Right lobe of liver (tissue), 6 donors: ENCODE results near the gene C3orf85. TPM values are rescaled to one million over a fixed set of nuclear protein-coding genes. Genes with fewer than 3 reads are reported as not detected.

Experiments
- ATAC-seq, 4 donors: fragments of 200-7000 bp; cut with Tn5 transposase; one replicate each; pipeline ENCODE4 v1.9.1; 2020; ENCODE audit warnings: mild to moderate bottlenecking in 4 of 4, moderate library complexity in 4 of 4
- DNase-seq, 3 donors: peaks; one replicate each; pipeline ENCODE4 v3.0.0-alpha.2; 2020
- H3K27ac ChIP-seq, 3 donors: fragments of 200-600 bp; one replicate each; pipeline ENCODE4 v1.8.0; 2022
- H3K27me3 ChIP-seq, 2 donors: fragments of 200-600 bp; one replicate each; pipeline ENCODE4 v1.8.0; 2022
- H3K36me3 ChIP-seq, 4 donors: fragments of 200-600 bp; sonication (generic) in 1 of 4; one replicate each; pipeline versions ENCODE4 v1.5.1 to v1.8.0; 2017 to 2022; ENCODE audit warnings: control low read depth in 1 of 4
- H3K4me1 ChIP-seq, 4 donors: fragments of 200-600 bp; sonication (generic) in 1 of 4; one replicate each; pipeline versions ENCODE4 v1.5.1 to v1.8.0; 2017 to 2022; ENCODE audit warnings: control low read depth in 1 of 4
- H3K4me3 ChIP-seq, 3 donors: fragments of 200-600 bp; one replicate each; pipeline ENCODE4 v1.8.0; 2022
- H3K9me3 ChIP-seq, 4 donors: fragments of 200-600 bp; sonication (generic) in 1 of 4; one replicate each; pipeline versions ENCODE4 v1.5.1 to v1.8.0; 2017 to 2022; ENCODE audit warnings: control low read depth in 1 of 4
- POLR2A ChIP-seq: fragments of 450-650 bp; IDR thresholded peaks from one replicate; pipeline ENCODE4 v1.6.1; 2017; ENCODE audit warnings: antibody characterized with exemption, mild to moderate bottlenecking
- WGBS: methylation state at CpG from one replicate; pipeline ENCODE4 v1.1.6; 2018; ENCODE audit warnings: low coverage, low lambda C conversion rate; ENCODE audit not compliant: insufficient coverage; ENCODE audit errors: missing lambda C conversion rate; 5-methylcytosine and 5-hydroxymethylcytosine counted together
- intact Hi-C, 2 donors: fragments of 100-400 bp; cut with DNase I; formaldehyde crosslinking; loops; one replicate each; pipeline versions ENCODE4 v1.11.2 to v1.14.1; 2022
- total RNA-seq, 6 experiments: library from RNA; depleted of rRNA in 2 of 6; stranded (reverse); fragments of >200 nt in 2 of 6; fragmentation: NEBNext Ultra II Directional in 3 of 6; extraction: Animal tissue kit (Norgen Biotek cat#: 25700) in 3 of 6; gene quantifications; one replicate each; pipeline versions ENCODE4 v1.1.0 to v1.2.4, GENCODE V29; 2016 to 2023
- TF ChIP-seq, protein P1 (sequence below), 4 donors: fragments of 200-600 bp in 3 of 4; fragments of 450-650 bp in 1 of 4; IDR thresholded peaks; one replicate each; pipeline versions ENCODE4 v1.5.1 to v1.8.0; 2016 to 2022; ENCODE audit warnings: antibody characterized with exemption in 4 of 4, mild to moderate bottlenecking in 2 of 4
- donor health status: DM: no; HTN: yes; CAD: no.
- donor health status: DM: no; HTN: no; CAD: no.
- donor health status: DM: no; HTN: no; CAD: no.
- donor health status: DM: no; HTN: yes; CAD: no.
- donor health status: DM: no; HTN: yes; CAD: no.

C3orf85 gene
- total RNA-seq, 6 experiments from 2014 or later: 3.3 to 12.6 (median 9.5) TPM

DNA sequence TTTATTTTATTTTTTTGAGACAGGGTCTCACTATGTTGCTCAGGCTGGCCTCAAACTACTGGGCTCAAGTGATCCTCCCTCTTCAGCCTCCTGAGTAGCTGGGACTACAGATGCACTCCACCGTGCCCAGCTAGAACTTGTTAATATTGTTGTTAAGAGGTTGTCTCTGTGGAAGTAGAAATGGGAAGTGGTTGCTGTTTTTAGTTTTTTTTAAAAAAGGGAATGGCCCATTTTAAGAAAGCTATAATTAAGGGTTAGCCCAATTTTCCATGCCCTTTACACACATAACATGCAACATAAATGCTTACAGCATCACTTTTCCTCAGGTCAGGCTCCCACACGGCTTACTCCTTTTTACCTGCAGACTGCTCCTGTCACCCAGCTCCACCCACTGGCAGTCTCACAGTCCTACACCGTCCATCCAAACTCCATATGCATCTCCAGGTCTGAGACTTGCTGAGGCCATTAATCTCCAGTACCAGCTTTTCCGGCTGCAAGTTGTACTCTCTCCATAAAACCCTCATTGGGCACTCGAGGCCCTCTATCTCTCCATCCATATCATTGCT, 38.4 kb upstream of the C3orf85 start:
- 44% methylated on average over 5 of the region's 5 CpGs for WGBS
- DNase-seq (peak in 1 of 3 donors; percentile 27), ATAC-seq (peak; percentile 79 to 86 (median 84))
- Histone ChIP-seq H3K4me1 (no peaks in the 10 kb centered on the region), H3K9me3 (no peaks in the 10 kb centered on the region), H3K27me3 (no peaks in the 10 kb centered on the region), H3K4me3 (no peak overlapping the region), H3K27ac (no peak overlapping the region), H3K36me3 (no peaks in the 10 kb centered on the region)
- intact Hi-C loops: no loop called here
- TF ChIP-seq, protein P1, sequence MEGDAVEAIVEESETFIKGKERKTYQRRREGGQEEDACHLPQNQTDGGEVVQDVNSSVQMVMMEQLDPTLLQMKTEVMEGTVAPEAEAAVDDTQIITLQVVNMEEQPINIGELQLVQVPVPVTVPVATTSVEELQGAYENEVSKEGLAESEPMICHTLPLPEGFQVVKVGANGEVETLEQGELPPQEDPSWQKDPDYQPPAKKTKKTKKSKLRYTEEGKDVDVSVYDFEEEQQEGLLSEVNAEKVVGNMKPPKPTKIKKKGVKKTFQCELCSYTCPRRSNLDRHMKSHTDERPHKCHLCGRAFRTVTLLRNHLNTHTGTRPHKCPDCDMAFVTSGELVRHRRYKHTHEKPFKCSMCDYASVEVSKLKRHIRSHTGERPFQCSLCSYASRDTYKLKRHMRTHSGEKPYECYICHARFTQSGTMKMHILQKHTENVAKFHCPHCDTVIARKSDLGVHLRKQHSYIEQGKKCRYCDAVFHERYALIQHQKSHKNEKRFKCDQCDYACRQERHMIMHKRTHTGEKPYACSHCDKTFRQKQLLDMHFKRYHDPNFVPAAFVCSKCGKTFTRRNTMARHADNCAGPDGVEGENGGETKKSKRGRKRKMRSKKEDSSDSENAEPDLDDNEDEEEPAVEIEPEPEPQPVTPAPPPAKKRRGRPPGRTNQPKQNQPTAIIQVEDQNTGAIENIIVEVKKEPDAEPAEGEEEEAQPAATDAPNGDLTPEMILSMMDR (IDR thresholded peaks at IDR 0.05): peak; percentile 29 to 52 (median 44)
- no peak for TF ChIP-seq POLR2A

DNA sequence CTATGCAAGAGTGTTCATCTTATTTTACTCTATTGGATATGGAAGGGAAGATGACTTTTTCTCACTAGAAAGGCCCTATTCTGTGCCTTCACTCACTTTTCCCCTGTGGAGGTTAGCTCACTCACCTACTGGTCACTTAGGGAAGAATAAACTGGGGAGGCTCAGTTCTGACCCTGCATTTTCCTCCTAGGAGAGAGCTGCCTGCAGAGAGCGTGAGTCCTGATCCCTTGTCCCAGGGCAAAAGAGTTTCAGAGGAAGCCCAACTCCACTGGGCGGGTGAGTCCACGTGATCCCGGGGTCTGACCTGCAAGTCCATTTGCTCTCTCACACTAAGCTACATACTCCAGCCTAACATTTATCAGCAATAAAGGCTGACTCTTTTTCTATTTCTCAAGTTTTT, 26.9 kb upstream of the C3orf85 start:
- Histone ChIP-seq H3K27ac (no peak overlapping the region), H3K36me3 (no peaks in the 10 kb centered on the region), H3K9me3 (no peaks in the 10 kb centered on the region), H3K4me1 (no peaks in the 10 kb centered on the region), H3K27me3 (no peaks in the 10 kb centered on the region), H3K4me3 (no peak overlapping the region)
- DNase-seq: no peak
- ATAC-seq: no peak
- intact Hi-C loops: no loop called here
- no CpG with 5 or more reads among the region's 4 CpGs for WGBS
- TF ChIP-seq, protein P1 (IDR thresholded peaks at IDR 0.05): no peak
- TF ChIP-seq POLR2A: no peak

DNA sequence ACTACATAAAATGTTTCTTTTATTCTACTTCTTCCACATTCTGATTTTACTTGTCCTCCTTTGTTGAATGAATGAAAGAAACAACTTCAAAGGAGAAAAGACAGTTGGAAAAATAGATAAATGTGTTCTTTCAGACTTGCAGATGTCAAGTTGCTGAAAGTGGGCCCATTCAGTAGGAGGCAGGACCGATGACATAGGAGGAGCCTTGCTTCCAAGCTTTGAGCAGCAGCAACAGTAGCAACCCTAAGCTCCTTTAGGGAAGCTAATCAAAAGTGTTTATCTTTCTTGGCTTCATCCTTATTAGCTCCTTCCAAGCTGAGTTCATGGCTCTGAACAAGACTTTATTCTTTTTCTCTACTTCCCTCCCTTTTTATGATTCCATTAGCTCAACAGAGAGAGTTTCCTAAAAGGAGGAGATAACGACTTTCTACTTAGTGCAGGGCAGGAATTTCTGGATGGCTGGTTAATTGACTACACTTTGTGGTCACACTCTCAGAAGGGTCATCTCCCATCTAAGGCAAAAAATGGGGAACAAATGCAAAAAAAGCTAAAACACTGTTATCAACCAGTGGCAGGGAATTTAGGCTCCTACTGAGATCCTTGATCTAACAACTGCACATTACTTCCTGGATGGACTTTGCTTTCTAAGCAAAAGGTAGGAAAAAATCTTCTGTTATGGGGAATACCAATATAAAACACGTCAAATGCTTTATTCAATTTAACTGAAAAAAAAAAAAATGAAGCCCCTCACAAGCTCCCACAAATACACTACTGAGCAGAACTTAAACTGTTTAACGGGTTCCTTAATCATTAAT, 23.4 kb upstream of the C3orf85 start:
- Histone ChIP-seq H3K27ac (no peak overlapping the region), H3K4me3 (no peak overlapping the region), H3K27me3 (no peaks in the 10 kb centered on the region), H3K36me3 (no peaks in the 10 kb centered on the region), H3K4me1 (no peaks in the 10 kb centered on the region), H3K9me3 (no peaks in the 10 kb centered on the region)
- ATAC-seq (no peak), DNase-seq (no peak)
- TF ChIP-seq POLR2A: no peak
- TF ChIP-seq, protein P1 (IDR thresholded peaks at IDR 0.05): no peak
- intact Hi-C loops: no loop called here
- WGBS: 66% methylated on average over 4 of the region's 4 CpGs

DNA sequence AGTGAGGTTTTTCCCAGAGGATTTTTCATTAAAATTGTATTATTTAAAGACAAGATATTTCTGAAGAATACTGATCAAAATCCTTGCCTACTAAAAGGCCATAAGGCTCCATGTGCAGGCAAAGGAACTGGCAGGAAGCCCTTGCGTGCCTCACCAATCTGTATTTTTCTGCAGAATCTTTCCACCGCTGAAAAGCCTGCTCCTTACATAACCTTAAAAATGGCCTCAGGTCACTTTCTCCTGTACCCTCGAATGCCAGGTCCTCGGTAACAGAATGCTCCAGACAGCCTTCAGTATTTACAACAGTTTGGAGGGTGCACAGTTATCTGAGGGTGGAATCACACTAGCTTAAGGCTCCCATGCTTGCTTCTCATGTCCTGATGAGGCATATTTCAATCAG, 21.8 kb upstream of the C3orf85 start:
- Histone ChIP-seq H3K4me1 (no peaks in the 10 kb centered on the region), H3K36me3 (no peaks in the 10 kb centered on the region), H3K4me3 (no peak overlapping the region), H3K9me3 (no peaks in the 10 kb centered on the region), H3K27ac (no peak overlapping the region), H3K27me3 (no peaks in the 10 kb centered on the region)
- WGBS: 84% methylated on average over 4 of the region's 4 CpGs
- ATAC-seq (no peak), DNase-seq (no peak)
- no peak for TF ChIP-seq POLR2A
- TF ChIP-seq, protein P1 (IDR thresholded peaks at IDR 0.05): no peak
- intact Hi-C loops: no loop called here
